ENCODE measurements around the gene SLC12A4. TPM values are rescaled to one million over a fixed set of nuclear protein-coding genes. Genes with fewer than 3 reads are reported as not detected.
A peak's percentile ranks its signal among the peaks of the same experiment; 100 is the strongest.
"Not testable (repeated sequence)": the region's sequence is repeated elsewhere in the genome, so short reads cannot be mapped to it uniquely, and the experiment has no call there.

Gene SLC12A4
- total and polyA plus RNA-seq, 2 of the 13 experiments (the other 11 are each of a cell fraction or from before 2014, with no cell fraction given) = 65.1 to 84.3 TPM

DNA sequence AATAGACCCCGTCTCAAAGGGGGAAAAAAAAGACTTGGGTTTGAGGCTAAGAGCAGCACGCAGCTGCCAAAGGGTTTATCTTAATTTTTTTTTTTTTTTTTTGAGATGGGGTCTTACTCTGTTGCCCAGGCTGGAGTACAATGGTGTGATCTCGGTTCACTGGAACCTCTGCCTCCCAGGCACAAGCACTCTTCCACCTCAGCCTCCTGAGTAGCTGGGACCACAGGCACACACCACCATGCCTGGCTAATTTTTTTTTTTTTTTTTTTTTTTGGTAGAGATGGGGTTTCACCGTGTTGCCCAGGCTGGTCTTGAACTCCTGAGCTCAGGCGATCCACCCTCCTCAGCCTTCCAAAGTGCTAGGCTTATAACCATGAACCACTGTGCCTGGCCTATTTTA, 30.7 kb downstream of the SLC12A4 start:
- intact Hi-C loops (cut with micrococcal nuclease; ENCODE audit: unreplicated experiment); BruUV-seq (replicated peaks); H3K27me3 ChIP-seq (ENCODE audit: control insufficient read depth in 1 of 2, insufficient read depth in 2 of 2, low read length in 2 of 2); H3K9me3 ChIP-seq (ENCODE audit: low read length); H3K4me3 ChIP-seq (replicated peaks in 1 of 3; ENCODE audit: insufficient read depth in 1 of 3, low read depth in 2 of 3, low read length in 3 of 3); DNase-seq (ENCODE audit: low spot score); ATAC-seq; H3K4me2 ChIP-seq (ENCODE audit: low read depth, low read length); H2AFZ ChIP-seq (ENCODE audit: low read length); CTCF ChIA-PET (ENCODE audit: low intra/inter-chr PET ratio, low total read pairs); FAIRE-seq; H3K27ac ChIP-seq (ENCODE audit: extremely low read length, insufficient read depth, low read length); H3K9ac ChIP-seq (ENCODE audit: insufficient read depth, low read depth, low read length): not testable (repeated sequence)
- peaks cover 6 to 11% of the 10 kb centered on the region in 2 experiments; a peak in 4 of 5 replicates for H3K36me3 ChIP-seq (replicated peaks in 1 of 2; ENCODE audit: control insufficient read depth in 1 of 2, insufficient read depth in 2 of 2, low read length in 2 of 2)
- POLR2A ChIA-PET = interaction anchor here (0.7 to 4.6 kb wide), 5 partner anchors 9 to 176 kb away, joined by 3 to 36 read pairs (median 5); partner anchors contain the start of genes DDX28, DPEP2 and DUS2
- H3K4me1 ChIP-seq (ENCODE audit: insufficient read depth, low read length) = peaks cover 48% of the 10 kb centered on the region
- peaks cover 24% of the 10 kb centered on the region for H3K79me2 ChIP-seq (ENCODE audit: insufficient read depth, low read length)
- TF ChIP-seq, protein P1, sequence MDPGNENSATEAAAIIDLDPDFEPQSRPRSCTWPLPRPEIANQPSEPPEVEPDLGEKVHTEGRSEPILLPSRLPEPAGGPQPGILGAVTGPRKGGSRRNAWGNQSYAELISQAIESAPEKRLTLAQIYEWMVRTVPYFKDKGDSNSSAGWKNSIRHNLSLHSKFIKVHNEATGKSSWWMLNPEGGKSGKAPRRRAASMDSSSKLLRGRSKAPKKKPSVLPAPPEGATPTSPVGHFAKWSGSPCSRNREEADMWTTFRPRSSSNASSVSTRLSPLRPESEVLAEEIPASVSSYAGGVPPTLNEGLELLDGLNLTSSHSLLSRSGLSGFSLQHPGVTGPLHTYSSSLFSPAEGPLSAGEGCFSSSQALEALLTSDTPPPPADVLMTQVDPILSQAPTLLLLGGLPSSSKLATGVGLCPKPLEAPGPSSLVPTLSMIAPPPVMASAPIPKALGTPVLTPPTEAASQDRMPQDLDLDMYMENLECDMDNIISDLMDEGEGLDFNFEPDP (CRISPR knock-in tag; conservative IDR thresholded peaks at IDR 0.05) = 0 out of 2 replicates have a peak, but pooled peaks have one; percentile 10
- peak; percentile 92; the same call in 1 of the 2 replicates for TF ChIP-seq ZNF121 (CRISPR knock-in tag; IDR thresholded peaks at IDR 0.05)
- TF ChIP-seq, protein P2, sequence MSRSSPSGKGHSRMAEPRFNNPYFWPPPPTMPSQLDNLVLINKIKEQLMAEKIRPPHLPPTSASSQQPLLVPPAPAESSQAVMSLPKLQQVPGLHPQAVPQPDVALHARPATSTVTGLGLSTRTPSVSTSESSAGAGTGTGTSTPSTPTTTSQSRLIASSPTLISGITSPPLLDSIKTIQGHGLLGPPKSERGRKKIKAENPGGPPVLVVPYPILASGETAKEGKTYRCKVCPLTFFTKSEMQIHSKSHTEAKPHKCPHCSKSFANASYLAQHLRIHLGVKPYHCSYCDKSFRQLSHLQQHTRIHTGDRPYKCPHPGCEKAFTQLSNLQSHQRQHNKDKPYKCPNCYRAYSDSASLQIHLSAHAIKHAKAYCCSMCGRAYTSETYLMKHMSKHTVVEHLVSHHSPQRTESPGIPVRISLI (CRISPR knock-in tag; IDR thresholded peaks at IDR 0.05; ENCODE audit: borderline replicate concordance) = peak; percentile 51; the same call in 1 of the 2 replicates
- in situ Hi-C loops (cut with HindIII; ENCODE audit: extremely low pct_ligation_motif_present, low pct_unique_long_range_greater_than_20kb) = loop anchor here (10.0 kb wide), 1 partner anchor 273 kb away; the partner anchor contains the start of genes ACD, C16orf86, ENKD1 and PARD6A
- peaks cover 13% of the 10 kb centered on the region; the same call in 1 of the 2 replicates for H4K20me1 ChIP-seq (ENCODE audit: insufficient read depth, low read length)
- WGBS (ENCODE audit: low lambda C conversion rate) = 96% methylated on average over 5 of the region's 5 CpGs
